ENCODE data around the gene PCAT6. TPM values are rescaled to one million over a fixed set of nuclear protein-coding genes. Genes with fewer than 3 reads are reported as not detected.

The PCAT6 gene
- total and polyA plus RNA-seq, 10 donors: 0.81 to 2.4 (median 1.3) TPM; not detected in 3

DNA sequence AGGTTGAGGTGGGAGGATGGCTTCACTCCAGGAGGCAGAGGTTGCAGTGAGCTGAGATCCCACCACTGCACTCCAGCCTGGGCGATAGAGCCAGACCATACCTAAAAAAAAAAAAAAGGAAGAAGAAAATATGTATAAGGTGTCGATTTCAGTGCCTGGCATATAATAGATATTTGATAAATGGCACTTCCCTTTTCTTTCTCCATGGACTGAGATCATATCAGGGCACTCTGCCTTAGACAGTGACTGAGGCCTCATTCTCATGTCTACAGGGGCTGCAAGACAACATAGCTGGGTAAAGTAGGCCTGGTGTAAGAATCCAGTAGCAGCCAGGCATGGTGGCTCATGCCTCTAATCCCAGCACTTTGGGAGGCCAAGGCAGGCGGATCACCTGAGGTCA, 21.2 kb downstream of the PCAT6 start:
- no peaks in the 10 kb centered on the region for H3K36me3 ChIP-seq
- no peak for DNase-seq
- H3K27me3 ChIP-seq (replicated peaks in 1 of 7): peaks cover 0 to 7% (median 0%) of the 10 kb centered on the region in 7 donors
- H3K4me3 ChIP-seq: no peak overlapping the region
- no peak overlapping the region for H3K27ac ChIP-seq
- WGBS, 5 donors: 60 to 79% (median 62%) methylated on average over 3 of the region's 3 CpGs
- peaks cover 0 to 22% (median 16%) of the 10 kb centered on the region in 6 donors for H3K4me1 ChIP-seq
- no peaks in the 10 kb centered on the region for H3K9me3 ChIP-seq
- intact Hi-C loops (cut with DNase I; ENCODE audit: low total_unique reads): no loop called here
- TF ChIP-seq POLR2A (IDR thresholded peaks at IDR 0.05) (no peak), POLR2AphosphoS5 (IDR thresholded peaks at IDR 0.05) (no peak), CTCF (IDR thresholded peaks at IDR 0.05 in 8 of 11, conservative IDR thresholded peaks at IDR 0.05 in 3 of 11) (no peak)

- Histone ChIP-seq H3K4me1 (peaks cover 0 to 28% (median 22%) of the 10 kb centered on the region in 6 donors), H3K9me3 (no peaks in the 10 kb centered on the region), H3K27me3 (replicated peaks in 1 of 7) (peaks cover 0 to 8% (median 0%) of the 10 kb centered on the region in 7 donors), H3K27ac (no peak overlapping the region), H3K36me3 (no peaks in the 10 kb centered on the region), H3K4me3 (no peak overlapping the region)
- DNase-seq: no peak
- intact Hi-C loops (cut with DNase I; ENCODE audit: low total_unique reads): no loop called here
- no peak for TF ChIP-seq CTCF (IDR thresholded peaks at IDR 0.05 in 8 of 11, conservative IDR thresholded peaks at IDR 0.05 in 3 of 11)
- no peak for TF ChIP-seq POLR2AphosphoS5 (IDR thresholded peaks at IDR 0.05)
- no peak for TF ChIP-seq POLR2A (IDR thresholded peaks at IDR 0.05)
- WGBS, 5 donors: 73 to 83% (median 78%) methylated on average over 10 of the region's 10 CpGs
Observed at GRCh38 chr1:202834771-202835547, 24.2 kb downstream of the PCAT6 start.

DNA sequence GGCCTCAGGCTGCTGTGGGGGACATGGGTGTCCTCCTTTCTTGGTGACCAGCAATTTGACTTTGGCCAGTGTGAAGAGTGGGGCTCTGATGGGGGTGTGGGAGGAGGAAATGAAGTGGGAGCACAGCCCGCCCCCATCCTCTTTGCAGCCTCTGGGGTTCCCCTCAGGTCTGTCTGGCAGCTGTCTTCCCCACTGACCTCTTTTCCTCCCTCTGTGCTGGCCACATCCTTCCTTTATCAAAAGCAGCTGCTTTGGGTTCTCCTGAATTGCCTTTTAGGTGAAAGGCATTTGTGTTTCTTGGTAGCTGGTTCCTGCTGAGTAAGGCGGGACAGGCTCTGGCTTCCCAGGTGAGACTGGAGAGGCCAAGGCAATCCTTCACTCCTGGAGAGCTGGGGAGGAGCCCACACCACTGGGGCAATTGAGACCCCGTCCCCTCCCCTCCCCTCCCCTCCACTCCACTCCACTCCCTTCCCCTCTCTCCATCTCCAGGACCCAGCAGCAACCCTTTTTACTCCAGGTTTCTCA, 24.9 kb downstream of the PCAT6 start:
- WGBS, 5 donors: 7 to 22% (median 12%) methylated on average over 3 of the region's 3 CpGs
- Histone ChIP-seq H3K9me3 (no peaks in the 10 kb centered on the region), H3K27me3 (replicated peaks in 1 of 7) (peaks cover 0 to 8% (median 0%) of the 10 kb centered on the region in 7 donors), H3K4me1 (peaks cover 0 to 32% (median 22%) of the 10 kb centered on the region in 6 donors), H3K27ac (no peak overlapping the region), H3K36me3 (no peaks in the 10 kb centered on the region), H3K4me3 (no peak overlapping the region)
- no peak for DNase-seq
- intact Hi-C loops (cut with DNase I; ENCODE audit: low total_unique reads): no loop called here
- TF ChIP-seq CTCF (IDR thresholded peaks at IDR 0.05 in 8 of 11, conservative IDR thresholded peaks at IDR 0.05 in 3 of 11) (no peak), POLR2AphosphoS5 (IDR thresholded peaks at IDR 0.05) (no peak), POLR2A (IDR thresholded peaks at IDR 0.05) (no peak)

All from spleen (tissue), 11 donors.